ENCODE data around the gene IFT20.

The IFT20 gene

DNA sequence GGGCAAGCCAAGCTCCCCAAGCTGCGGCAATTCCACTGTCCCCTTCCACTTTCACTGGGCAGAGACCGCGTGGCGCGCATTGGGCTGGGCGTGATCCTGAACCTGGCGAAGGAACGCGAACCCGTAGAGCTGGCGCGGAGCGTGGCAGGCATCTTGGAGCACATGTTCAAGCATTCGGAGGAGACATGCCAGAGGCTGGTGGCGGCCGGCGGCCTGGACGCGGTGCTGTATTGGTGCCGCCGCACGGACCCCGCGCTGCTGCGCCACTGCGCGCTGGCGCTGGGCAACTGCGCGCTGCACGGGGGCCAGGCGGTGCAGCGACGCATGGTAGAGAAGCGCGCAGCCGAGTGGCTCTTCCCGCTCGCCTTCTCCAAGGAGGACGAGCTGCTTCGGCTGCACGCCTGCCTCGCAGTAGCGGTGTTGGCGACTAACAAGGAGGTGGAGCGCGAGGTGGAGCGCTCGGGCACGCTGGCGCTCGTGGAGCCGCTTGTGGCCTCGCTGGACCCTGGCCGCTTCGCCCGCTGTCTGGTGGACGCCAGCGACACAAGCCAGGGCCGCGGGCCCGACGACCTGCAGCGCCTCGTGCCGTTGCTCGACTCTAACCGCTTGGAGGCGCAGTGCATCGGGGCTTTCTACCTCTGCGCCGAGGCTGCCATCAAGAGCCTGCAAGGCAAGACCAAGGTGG is 46.0 kb upstream of the IFT20 start:
- peaks cover 9% of the 10 kb centered on the region for H3K36me3 ChIP-seq (replicated peaks; ENCODE audit: low read depth, low read length)
- H3K4me1 ChIP-seq (ENCODE audit: low read length) = no peaks in the 10 kb centered on the region

GRCh38 chr17:28379814-28380801 is 44.8 kb upstream of the IFT20 start:
- Histone ChIP-seq H3K4me3 (ENCODE audit: low read length) (no peak overlapping the region), H3K79me2 (ENCODE audit: low read length) (peaks cover 18% of the 10 kb centered on the region), H3K27me3 (ENCODE audit: low read depth, low read length) (no peaks in the 10 kb centered on the region), H2AFZ (ENCODE audit: low read depth, low read length) (no peak overlapping the region), H3K27ac (ENCODE audit: low read length) (no peak overlapping the region), H3K36me3 (replicated peaks; ENCODE audit: low read depth, low read length) (peaks cover 9% of the 10 kb centered on the region), H3K4me1 (ENCODE audit: low read length) (no peaks in the 10 kb centered on the region), H4K20me1 (ENCODE audit: insufficient read depth, low read length) (peaks cover 4% of the 10 kb centered on the region; the same call in 1 of the 2 replicates), H3K4me2 (ENCODE audit: low read length) (no peak overlapping the region), H3K9ac (ENCODE audit: low read length) (no peak overlapping the region), H3K9me3 (ENCODE audit: insufficient read depth, low read length) (no peaks in the 10 kb centered on the region)
- TF ChIP-seq CTCF (IDR thresholded peaks at IDR 0.05; ENCODE audit: low read depth, low read length) = no peak

More for the DNA sequence above, 46.0 kb upstream of the IFT20 start:
- no peak overlapping the region for H3K9ac ChIP-seq (ENCODE audit: low read length)
- H3K4me2 ChIP-seq (ENCODE audit: low read length) = no peak overlapping the region
- no peaks in the 10 kb centered on the region for H3K27me3 ChIP-seq (ENCODE audit: low read depth, low read length)
- peaks cover 15% of the 10 kb centered on the region for H3K79me2 ChIP-seq (ENCODE audit: low read length)
- peaks cover 4% of the 10 kb centered on the region; the same call in 1 of the 2 replicates for H4K20me1 ChIP-seq (ENCODE audit: insufficient read depth, low read length)
- H3K4me3 ChIP-seq (ENCODE audit: low read length) = no peak overlapping the region
- no peak overlapping the region for H2AFZ ChIP-seq (ENCODE audit: low read depth, low read length)
- no peaks in the 10 kb centered on the region for H3K9me3 ChIP-seq (ENCODE audit: insufficient read depth, low read length)
- TF ChIP-seq EZH2phosphoT487 (IDR thresholded peaks at IDR 0.05; ENCODE audit: low read depth) (no peak), CTCF (IDR thresholded peaks at IDR 0.05; ENCODE audit: low read depth, low read length) (no peak)
- no peak overlapping the region for H3K27ac ChIP-seq (ENCODE audit: low read length)

- Histone ChIP-seq H3K4me3 (ENCODE audit: low read length) (peak overlapping the region; percentile 97), H3K27ac (ENCODE audit: low read length) (no peak overlapping the region)
Observed at GRCh38 chr17:28372945-28373274, 37.6 kb upstream of the IFT20 start.

More at GRCh38 chr17:28372945-28373274, 37.6 kb upstream of the IFT20 start:
- Histone ChIP-seq H3K79me2 (ENCODE audit: low read length) (peaks cover 34% of the 10 kb centered on the region), H3K9ac (ENCODE audit: low read length) (peak overlapping the region; percentile 85), H4K20me1 (ENCODE audit: insufficient read depth, low read length) (peaks cover 12% of the 10 kb centered on the region; the same call in 1 of the 2 replicates), H3K9me3 (ENCODE audit: insufficient read depth, low read length) (no peaks in the 10 kb centered on the region), H3K27me3 (ENCODE audit: low read depth, low read length) (no peaks in the 10 kb centered on the region), H2AFZ (ENCODE audit: low read depth, low read length) (no peak overlapping the region), H3K4me2 (ENCODE audit: low read length) (peak overlapping the region; percentile 93), H3K36me3 (replicated peaks; ENCODE audit: low read depth, low read length) (no peaks in the 10 kb centered on the region), H3K4me1 (ENCODE audit: low read length) (peaks cover 16% of the 10 kb centered on the region)
- TF ChIP-seq CTCF (IDR thresholded peaks at IDR 0.05; ENCODE audit: low read depth, low read length) = no peak
- no peak for TF ChIP-seq EZH2phosphoT487 (IDR thresholded peaks at IDR 0.05; ENCODE audit: low read depth)
